GM12892 (cell line): ENCODE results near the gene C1QTNF12.

Experiments used
- DNase-seq: peaks from one replicate; pipeline ENCODE4 v3.0.0; 2011; ENCODE audit not compliant: insufficient read length
- FAIRE-seq: peaks from 2 replicates; lab custom pipeline; 2011; peaks lifted over from hg19 to GRCh38; lab: Jason Lieb, UNC
- POLR2A ChIP-seq: IDR thresholded peaks from 2 replicates; pipeline ENCODE4 v1.6.1; 2011; ENCODE audit warnings: low read depth, low read length, control low read depth
- POLR2AphosphoS5 ChIP-seq: IDR thresholded peaks from 2 replicates; pipeline ENCODE4 v1.6.1; 2011; ENCODE audit warnings: low read depth, low read length, control low read depth
- TAF1 ChIP-seq: IDR thresholded peaks from 2 replicates; pipeline ENCODE4 v1.6.1; 2011; ENCODE audit warnings: low read depth, mild to moderate bottlenecking, control low read depth, low read length, borderline replicate concordance

Gene C1QTNF12

GRCh38 chr1:1242461-1243265 is 3.9 kb downstream of the C1QTNF12 start:
- TF ChIP-seq POLR2A (no peak), TAF1 (no peak), POLR2AphosphoS5 (no peak)
- DNase-seq (no peak), FAIRE-seq (no peak)

DNA sequence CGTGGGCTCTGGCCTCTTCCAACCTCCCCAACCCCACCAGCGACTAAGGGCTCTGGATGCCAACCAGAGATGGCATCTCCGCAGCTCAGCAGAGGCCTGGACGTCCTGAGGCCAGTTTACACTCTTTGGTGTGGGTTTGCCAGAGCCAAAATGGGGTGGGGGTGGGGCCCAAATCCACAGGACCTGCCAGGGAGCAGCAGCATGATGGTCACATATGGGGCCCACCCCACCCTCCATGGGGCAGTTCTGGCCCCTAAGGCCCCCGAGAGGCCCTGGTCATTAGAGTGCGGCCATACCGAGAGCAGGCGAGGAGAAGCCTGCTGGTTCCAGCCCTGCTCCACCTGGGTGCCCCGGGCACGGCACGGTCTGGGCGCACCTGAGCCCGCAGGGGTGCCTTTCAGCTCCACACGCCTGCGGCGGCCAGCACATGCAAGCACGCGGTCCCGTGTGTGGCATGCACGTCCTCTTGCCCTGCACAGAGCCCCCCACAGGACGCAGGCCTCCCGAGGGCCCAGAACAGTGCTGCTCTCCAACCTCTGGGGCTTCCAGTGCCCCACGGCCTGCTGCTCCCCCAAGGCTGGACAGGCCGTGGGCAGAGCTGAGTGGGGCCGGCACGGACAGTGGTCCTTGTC is 4.8 kb downstream of the C1QTNF12 start:
- TF ChIP-seq POLR2A, result no peak
- no peak for TF ChIP-seq POLR2AphosphoS5
- no peak for TF ChIP-seq TAF1
- FAIRE-seq (no peak), DNase-seq (no peak)

DNA sequence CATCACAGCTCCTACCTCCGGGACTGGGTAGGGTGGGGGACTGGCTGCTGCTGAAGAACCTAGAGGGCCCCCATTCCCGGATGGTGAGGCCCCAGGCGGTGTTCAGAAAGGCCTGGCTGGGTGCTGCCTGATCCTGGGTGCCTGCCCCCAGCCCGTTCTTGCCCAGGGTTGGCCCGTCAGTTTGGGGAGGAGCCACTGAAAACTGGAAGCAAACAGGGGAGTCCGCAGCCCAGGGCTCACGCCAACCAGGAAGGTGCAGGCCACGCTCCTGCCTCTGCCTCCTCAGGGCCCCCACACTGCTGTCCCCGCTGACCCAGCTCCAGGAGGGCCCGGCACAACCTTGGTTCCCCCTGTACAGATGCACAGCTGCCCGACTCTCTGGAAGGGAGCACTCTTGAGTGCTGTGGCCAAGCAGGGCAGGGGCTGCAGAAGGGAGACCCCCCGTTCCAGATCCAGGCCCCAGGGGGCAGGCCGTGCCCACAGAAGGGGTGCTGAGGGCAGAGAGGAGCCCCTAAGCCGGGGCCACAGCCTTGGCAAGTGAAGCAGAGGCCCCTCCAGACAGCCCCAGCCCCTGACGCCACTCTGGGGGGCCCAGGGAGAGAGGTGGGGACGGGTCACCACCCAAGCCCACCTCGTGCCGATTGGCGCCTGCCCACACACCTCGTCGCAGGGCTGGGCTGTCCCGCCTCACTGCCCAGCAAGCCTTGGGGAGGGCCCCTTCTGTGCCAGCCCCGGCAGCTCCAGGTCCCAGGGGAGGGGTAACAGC is 5.5 kb downstream of the C1QTNF12 start:
- DNase-seq (no peak), FAIRE-seq (no peak)
- TF ChIP-seq POLR2A (no peak), TAF1 (no peak), POLR2AphosphoS5 (no peak)

GRCh38 chr1:1240348-1240732 is 6.2 kb downstream of the C1QTNF12 start:
- FAIRE-seq (no peak), DNase-seq (no peak)
- TF ChIP-seq POLR2A, result no peak
- no peak for TF ChIP-seq TAF1
- TF ChIP-seq POLR2AphosphoS5, result no peak

- FAIRE-seq, result no peak
- TF ChIP-seq POLR2AphosphoS5 (no peak), TAF1 (no peak), POLR2A (no peak)
- no peak for DNase-seq
These were observed 6.7 kb downstream of the C1QTNF12 start for GRCh38 chr1:1239614-1240347.

GRCh38 chr1:1239227-1239613 is 7.3 kb downstream of the C1QTNF12 start:
- no peak for DNase-seq
- no peak for TF ChIP-seq POLR2A
- no peak for TF ChIP-seq TAF1
- no peak for TF ChIP-seq POLR2AphosphoS5
- FAIRE-seq, result no peak

- no peak for FAIRE-seq
- no peak for DNase-seq
- no peak for TF ChIP-seq POLR2A
- no peak for TF ChIP-seq TAF1
- TF ChIP-seq POLR2AphosphoS5, result no peak
These were observed 7.8 kb downstream of the C1QTNF12 start for GRCh38 chr1:1238702-1239178.

DNA sequence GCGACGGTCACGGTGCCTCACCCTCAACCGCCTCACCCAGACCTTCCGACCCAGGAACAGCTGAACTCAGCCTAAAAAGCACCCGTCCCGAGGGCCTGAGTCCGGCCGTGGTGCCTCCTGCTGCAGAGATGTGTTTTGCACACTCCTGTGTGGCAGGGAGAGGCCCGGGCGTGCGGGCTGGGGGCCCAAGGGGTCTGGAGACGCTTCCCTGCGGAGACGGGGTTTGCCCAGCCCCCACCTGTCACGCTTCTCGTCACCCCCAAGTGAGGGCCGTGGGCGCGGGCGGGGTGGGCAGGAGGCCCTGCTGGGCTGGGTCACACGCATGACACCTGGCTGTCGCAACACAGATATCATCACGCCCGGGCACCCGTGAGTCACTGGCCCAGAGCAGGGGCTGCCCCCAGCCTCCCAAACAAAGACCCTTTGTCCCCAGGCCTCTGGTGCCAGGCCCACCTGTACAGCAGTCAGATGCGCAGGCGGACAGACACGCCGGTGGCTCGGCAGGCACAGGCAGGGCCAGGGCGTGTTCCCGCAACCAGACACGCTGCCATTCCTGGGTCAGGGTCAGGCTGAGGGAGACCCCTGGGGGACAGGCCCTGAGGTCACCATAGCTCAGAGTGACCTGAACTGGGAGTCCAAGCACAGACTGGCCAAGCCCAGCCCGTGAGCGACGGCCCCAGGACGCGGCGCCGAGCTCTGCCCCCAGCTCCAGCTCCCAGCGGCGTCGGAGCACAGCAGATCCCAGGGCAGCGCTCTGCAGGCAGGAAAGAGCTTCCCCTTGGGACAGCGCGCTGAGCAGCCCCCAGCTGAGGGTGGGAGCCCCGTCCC is 8.4 kb downstream of the C1QTNF12 start:
- FAIRE-seq (no peak), DNase-seq (no peak)
- TF ChIP-seq TAF1 (no peak), POLR2AphosphoS5 (no peak), POLR2A (no peak)

GRCh38 chr1:1236945-1237873 is 9.3 kb downstream of the C1QTNF12 start:
- TF ChIP-seq POLR2A (no peak), TAF1 (no peak), POLR2AphosphoS5 (no peak)
- DNase-seq, result no peak
- no peak for FAIRE-seq
